GM23248 (cell line): ENCODE data around the gene MEA1. TPM values are rescaled to one million over a fixed set of nuclear protein-coding genes. Genes with fewer than 3 reads are reported as not detected.
"Not testable (repeated sequence)": the region's sequence is repeated elsewhere in the genome, so short reads cannot be mapped to it uniquely, and the experiment has no call there.

ENCODE experiments used
- DNase-seq: peaks from one replicate; pipeline ENCODE4 v3.0.0-alpha.2; 2015
- H2AFZ ChIP-seq: fragments of 200-600 bp; sonication (generic); 2 replicates; pipeline ENCODE4 v1.6.1; 2016; ENCODE audit warnings: antibody characterized with exemption
- H3F3A ChIP-seq: fragments of 200-600 bp; sonication (generic); 2 replicates; pipeline ENCODE4 v1.6.1; 2016; ENCODE audit warnings: mild to moderate bottlenecking, antibody characterized with exemption, mixed run types; ENCODE audit not compliant: insufficient read depth
- H3K27ac ChIP-seq: fragments of 200-600 bp; sonication (generic); 2 replicates; pipeline ENCODE4 v1.5.1; 2016; ENCODE audit warnings: mild to moderate bottlenecking
- H3K27me3 ChIP-seq: fragments of 200-600 bp; sonication (generic); replicated peaks from 2 replicates; pipeline ENCODE4 v1.6.1; 2016; ENCODE audit warnings: mild to moderate bottlenecking; ENCODE audit not compliant: insufficient read depth
- H3K36me3 ChIP-seq: fragments of 200-600 bp; sonication (generic); 2 replicates; pipeline ENCODE4 v1.6.1; 2016; ENCODE audit warnings: low read depth, mild to moderate bottlenecking
- H3K4me1 ChIP-seq: fragments of 200-600 bp; sonication (generic); 2 replicates; pipeline ENCODE4 v1.6.1; 2016; ENCODE audit warnings: mild to moderate bottlenecking; ENCODE audit not compliant: insufficient read depth
- H3K4me2 ChIP-seq: fragments of 200-600 bp; sonication (generic); one replicate; pipeline ENCODE4 v1.6.1; 2016; ENCODE audit warnings: mild to moderate bottlenecking; ENCODE audit not compliant: unreplicated experiment
- H3K4me3 ChIP-seq: fragments of 200-600 bp; sonication (generic); 2 replicates; pipeline ENCODE4 v1.5.1; 2016; ENCODE audit warnings: mild to moderate bottlenecking
- H3K79me2 ChIP-seq: fragments of 200-600 bp; sonication (generic); 2 replicates; pipeline ENCODE4 v1.6.1; 2016; ENCODE audit warnings: mild to moderate bottlenecking; ENCODE audit not compliant: insufficient read depth
- H3K9ac ChIP-seq: fragments of 200-600 bp; sonication (generic); 2 replicates; pipeline ENCODE4 v1.6.1; 2016; ENCODE audit warnings: mild to moderate bottlenecking
- H3K9me2 ChIP-seq: fragments of 200-600 bp; sonication (generic); 2 replicates; pipeline ENCODE4 v1.6.1; 2016; ENCODE audit warnings: mixed run types, mild to moderate bottlenecking, moderate library complexity; ENCODE audit not compliant: insufficient read depth
- H3K9me3 ChIP-seq: fragments of 200-600 bp; sonication (generic); one replicate; pipeline ENCODE4 v1.6.1; 2017; ENCODE audit warnings: low read depth
- H4K20me1 ChIP-seq: fragments of 200-600 bp; sonication (generic); 2 replicates; pipeline ENCODE4 v1.6.0; 2016; ENCODE audit not compliant: insufficient read depth
- EZH2 ChIP-seq: fragments of 200-600 bp; sonication (generic); IDR thresholded peaks from 2 replicates; pipeline ENCODE4 v1.6.1; 2018; ENCODE audit warnings: antibody characterized with exemption, mild to moderate bottlenecking; ENCODE audit not compliant: insufficient read depth, poor library complexity, severe bottlenecking
- EZH2phosphoT487 ChIP-seq: fragments of 200-600 bp; sonication (generic); IDR thresholded peaks from 2 replicates; pipeline ENCODE4 v1.6.1; 2018; ENCODE audit warnings: antibody characterized with exemption, moderate library complexity, mild to moderate bottlenecking, low read depth; ENCODE audit not compliant: insufficient read depth
- WGBS, 2 experiments: methylation state at CpG; one replicate each; pipeline ENCODE4 v1.1.6; 2015 to 2017; ENCODE audit warnings: low lambda C conversion rate in 2 of 2, low coverage in 1 of 2; ENCODE audit errors: missing lambda C conversion rate in 2 of 2; 5-methylcytosine and 5-hydroxymethylcytosine counted together
- in situ Hi-C: fragments of 300-500 bp; cut with MboI; formaldehyde crosslinking; loops from 2 replicates; pipeline ENCODE4 v1.15.0; 2020
- polyA plus RNA-seq: library from polyadenylated mRNA; unstranded; fragments of >200 nt; fragmentation: Nextera tagmentation; extraction: Ambion mirVana; gene quantifications from 2 replicates; pipeline ENCODE4 v1.2.1, GENCODE V29; 2016
- total RNA-seq: library from RNA; depleted of rRNA; stranded (reverse); fragments of >200 nt; shearing (Covaris generic); gene quantifications from 2 replicates; pipeline ENCODE4 v1.2.3, GENCODE V29; 2014

The MEA1 gene
- total and polyA plus RNA-seq, 2 experiments from 2014 or later, result 100 to 171 TPM

GRCh38 chr6:43005844-43006243, 7.9 kb downstream of the MEA1 start:
- Histone ChIP-seq H3K9ac (no peak overlapping the region), H3K36me3 (peaks cover 5% of the 10 kb centered on the region; the same call in 1 of the 2 replicates), H3K4me3 (no peak overlapping the region), H3K4me2 (no peak overlapping the region), H4K20me1 (no peaks in the 10 kb centered on the region), H2AFZ (no peak overlapping the region), H3K27me3 (no peaks in the 10 kb centered on the region), H3K79me2 (peaks cover 11% of the 10 kb centered on the region), H3K9me3 (no peaks in the 10 kb centered on the region), H3K4me1 (no peaks in the 10 kb centered on the region), H3K27ac (no peak overlapping the region), H3K9me2 (no peaks in the 10 kb centered on the region), H3F3A (0 out of 2 replicates have a peak, but pooled peaks cover 13% of the 10 kb centered on the region)
- 83 to 86% methylated on average over 5 of the region's 5 CpGs for WGBS, 2 experiments
- DNase-seq, result no peak
- in situ Hi-C loops, result no loop called here
- TF ChIP-seq EZH2phosphoT487 (no peak), EZH2 (no peak)

- 96 to 97% methylated on average over 8 of the region's 8 CpGs for WGBS, 2 experiments
- H3K4me2 ChIP-seq, result no peak overlapping the region
- H3F3A ChIP-seq, result 0 out of 2 replicates have a peak, but pooled peaks cover 6% of the 10 kb centered on the region
- no peaks in the 10 kb centered on the region for H3K4me1 ChIP-seq
- H2AFZ ChIP-seq, result no peak overlapping the region
- DNase-seq, result no peak
- H3K9ac ChIP-seq, result no peak overlapping the region
- no peaks in the 10 kb centered on the region for H3K9me3 ChIP-seq
- peaks cover 36% of the 10 kb centered on the region for H3K79me2 ChIP-seq
- TF ChIP-seq EZH2phosphoT487 (no peak), EZH2 (no peak)
- H3K36me3 ChIP-seq, result 0 out of 2 replicates have a peak, but pooled peaks cover 5% of the 10 kb centered on the region
- no peak overlapping the region for H3K4me3 ChIP-seq
- no peak overlapping the region for H3K27ac ChIP-seq
- in situ Hi-C loops, result no loop called here
- H3K9me2 ChIP-seq, result no peaks in the 10 kb centered on the region
- H4K20me1 ChIP-seq, result no peaks in the 10 kb centered on the region
- H3K27me3 ChIP-seq, result no peaks in the 10 kb centered on the region
Observed at GRCh38 chr6:43001843-43002242, 11.9 kb downstream of the MEA1 start.

- H3F3A ChIP-seq, H3K4me3 ChIP-seq, DNase-seq, H3K27me3 ChIP-seq, H3K9me2 ChIP-seq, H3K9ac ChIP-seq, H3K4me1 ChIP-seq, H3K27ac ChIP-seq, H3K36me3 ChIP-seq, H4K20me1 ChIP-seq, in situ Hi-C loops, H3K9me3 ChIP-seq, H3K4me2 ChIP-seq, H2AFZ ChIP-seq: not testable (repeated sequence)
- H3K79me2 ChIP-seq, result peaks cover 32% of the 10 kb centered on the region
- 93 to 95% methylated on average over 9 of the region's 9 CpGs for WGBS, 2 experiments
Observed at GRCh38 chr6:42998205-42998604, 15.5 kb downstream of the MEA1 start.

- DNase-seq, result no peak
- Histone ChIP-seq H3K9ac (no peak overlapping the region), H2AFZ (no peak overlapping the region), H3K79me2 (peaks cover 36% of the 10 kb centered on the region), H3K4me1 (0 out of 2 replicates have a peak, but pooled peaks cover 3% of the 10 kb centered on the region), H3K9me3 (no peaks in the 10 kb centered on the region), H3K27me3 (no peaks in the 10 kb centered on the region), H4K20me1 (no peaks in the 10 kb centered on the region), H3K4me3 (no peak overlapping the region), H3F3A (no peaks in the 10 kb centered on the region; the same call in 1 of the 2 replicates), H3K27ac (no peak overlapping the region), H3K36me3 (no peaks in the 10 kb centered on the region; the same call in 1 of the 2 replicates), H3K4me2 (no peak overlapping the region), H3K9me2 (no peaks in the 10 kb centered on the region)
- in situ Hi-C loops, result no loop called here
- TF ChIP-seq EZH2, result no peak
- no peak for TF ChIP-seq EZH2phosphoT487
Observed at GRCh38 chr6:42996513-42996912, 17.2 kb downstream of the MEA1 start.

- H4K20me1 ChIP-seq, result no peaks in the 10 kb centered on the region
- WGBS, 2 experiments, result 64 to 78% methylated on average over 2 of the region's 2 CpGs
- 0 out of 2 replicates have a peak, but pooled peaks cover 3% of the 10 kb centered on the region for H3K4me1 ChIP-seq
- peaks cover 34% of the 10 kb centered on the region for H3K79me2 ChIP-seq
- no peak overlapping the region for H3K4me2 ChIP-seq
- no peak overlapping the region for H2AFZ ChIP-seq
- no peak for TF ChIP-seq EZH2
- no peak for TF ChIP-seq EZH2phosphoT487
- no peak overlapping the region for H3K27ac ChIP-seq
- H3K4me3 ChIP-seq, result no peak overlapping the region
- DNase-seq, result peak; percentile 28
- H3K9me3 ChIP-seq, result no peaks in the 10 kb centered on the region
- in situ Hi-C loops, result no loop called here
- H3K9ac ChIP-seq, result no peak overlapping the region
- H3K27me3 ChIP-seq, result no peaks in the 10 kb centered on the region
- H3F3A ChIP-seq, result no peaks in the 10 kb centered on the region; the same call in 1 of the 2 replicates
- no peaks in the 10 kb centered on the region for H3K9me2 ChIP-seq
- no peaks in the 10 kb centered on the region; the same call in 1 of the 2 replicates for H3K36me3 ChIP-seq
Observed at GRCh38 chr6:42993445-42993844, 20.3 kb downstream of the MEA1 start.
